ENCODE results near the gene BMP2K. TPM values are rescaled to one million over a fixed set of nuclear protein-coding genes. Genes with fewer than 3 reads are reported as not detected.

The BMP2K gene
- total RNA-seq, 2 experiments from 2014 or later = 10.3 to 12.4 TPM

- intact Hi-C loops (cut with micrococcal nuclease) = no loop called here
- ChIA-PET POLR2A (no interaction called here), CTCF (no interaction called here)
- Mint-ChIP-seq H3K36me3 (ENCODE audit: low read depth) (no peaks in the 10 kb centered on the region), H3K9me3 (no peaks in the 10 kb centered on the region), H3K27me3 (peaks cover 3% of the 10 kb centered on the region), H3K27ac (no peak overlapping the region), H3K4me3 (no peak overlapping the region), H3K4me1 (ENCODE audit: low read depth) (peaks cover 12% of the 10 kb centered on the region)
- ATAC-seq = no peak
- no peak for DNase-seq
- TF ChIP-seq CTCF (IDR thresholded peaks at IDR 0.05) = no peak
Measured at GRCh38 chr4:78763251-78763650, 12.9 kb upstream of the BMP2K start.

DNA sequence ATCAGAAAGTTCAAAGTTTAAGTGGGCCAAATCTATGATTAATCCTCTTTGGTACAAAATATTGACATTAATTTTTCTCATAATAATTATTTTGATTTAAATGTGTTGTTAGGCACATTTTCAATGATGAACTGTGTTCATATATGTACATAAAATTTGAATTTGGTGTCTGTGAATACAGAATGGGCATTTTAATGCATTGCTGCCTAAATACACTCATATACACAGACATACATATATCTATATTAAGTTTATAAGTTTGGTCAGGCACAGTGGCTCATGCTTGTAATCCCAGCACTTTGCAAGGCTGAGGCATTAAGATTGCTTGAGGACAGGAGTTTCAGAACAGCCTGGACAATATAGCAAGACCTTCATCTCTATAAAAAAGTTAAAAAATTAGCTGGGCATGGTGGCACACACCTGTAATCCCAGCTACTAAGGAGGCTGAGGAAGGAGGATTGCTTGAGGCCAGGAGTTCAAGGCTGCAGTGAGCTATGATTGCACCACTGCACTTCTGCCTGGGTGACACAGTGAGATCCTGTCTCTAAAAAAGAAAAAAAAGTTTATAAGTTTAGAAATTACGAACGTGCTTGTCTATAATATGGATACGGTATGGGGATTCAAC lies 12.3 kb upstream of the BMP2K start:
- Mint-ChIP-seq H3K27ac (no peak overlapping the region), H3K9me3 (no peaks in the 10 kb centered on the region), H3K4me3 (no peak overlapping the region), H3K4me1 (ENCODE audit: low read depth) (peaks cover 16% of the 10 kb centered on the region), H3K27me3 (peaks cover 3% of the 10 kb centered on the region), H3K36me3 (ENCODE audit: low read depth) (no peaks in the 10 kb centered on the region)
- CTCF ChIA-PET = no interaction called here
- DNase-seq (no peak), ATAC-seq (no peak)
- intact Hi-C loops (cut with micrococcal nuclease) = no loop called here
- TF ChIP-seq CTCF (IDR thresholded peaks at IDR 0.05) = no peak
- POLR2A ChIA-PET = no interaction called here

GRCh38 chr4:78764498-78764961 lies 11.6 kb upstream of the BMP2K start:
- Mint-ChIP-seq H3K27me3 (peaks cover 3% of the 10 kb centered on the region), H3K9me3 (no peaks in the 10 kb centered on the region), H3K27ac (no peak overlapping the region), H3K4me1 (ENCODE audit: low read depth) (peaks cover 19% of the 10 kb centered on the region), H3K36me3 (ENCODE audit: low read depth) (no peaks in the 10 kb centered on the region), H3K4me3 (no peak overlapping the region)
- CTCF ChIA-PET = no interaction called here
- intact Hi-C loops (cut with micrococcal nuclease) = no loop called here
- TF ChIP-seq CTCF (IDR thresholded peaks at IDR 0.05) = no peak
- ATAC-seq (no peak), DNase-seq (no peak)
- POLR2A ChIA-PET = no interaction called here

GRCh38 chr4:78765432-78766006 lies 10.6 kb upstream of the BMP2K start:
- Mint-ChIP-seq H3K27me3 (peaks cover 3% of the 10 kb centered on the region), H3K9me3 (no peaks in the 10 kb centered on the region), H3K27ac (no peak overlapping the region), H3K4me1 (ENCODE audit: low read depth) (peaks cover 23% of the 10 kb centered on the region), H3K36me3 (ENCODE audit: low read depth) (no peaks in the 10 kb centered on the region), H3K4me3 (no peak overlapping the region)
- ATAC-seq (no peak), DNase-seq (no peak)
- intact Hi-C loops (cut with micrococcal nuclease) = no loop called here
- TF ChIP-seq CTCF (IDR thresholded peaks at IDR 0.05) = no peak
- ChIA-PET POLR2A (no interaction called here), CTCF (interaction anchor here (1.1 kb wide), 1 partner anchor 9 kb away, joined by 3 read pairs; no protein-coding TSS in a partner anchor)

DNA sequence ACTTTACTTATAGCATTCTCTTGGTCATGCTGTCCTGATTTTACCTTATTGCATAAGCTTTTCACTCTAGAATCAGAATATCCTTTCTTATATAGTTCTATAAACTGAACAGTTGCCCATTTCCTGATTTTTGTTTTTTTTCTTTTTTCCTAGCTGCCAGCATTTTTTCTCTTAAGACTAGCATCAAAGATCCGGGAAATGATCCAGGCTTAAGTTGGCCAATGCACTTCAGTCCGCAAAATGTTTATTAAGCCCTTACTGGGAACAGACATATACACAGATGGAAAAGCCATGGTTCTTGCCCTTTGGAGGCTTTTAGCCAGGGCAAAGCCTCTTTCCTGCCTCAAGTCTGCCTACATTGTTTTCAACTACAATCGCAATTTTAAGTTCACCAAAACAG lies 10.1 kb upstream of the BMP2K start:
- Mint-ChIP-seq H3K27me3 (peaks cover 3% of the 10 kb centered on the region), H3K9me3 (no peaks in the 10 kb centered on the region), H3K36me3 (ENCODE audit: low read depth) (no peaks in the 10 kb centered on the region), H3K4me3 (no peak overlapping the region), H3K27ac (no peak overlapping the region), H3K4me1 (ENCODE audit: low read depth) (peaks cover 25% of the 10 kb centered on the region)
- intact Hi-C loops (cut with micrococcal nuclease) = no loop called here
- TF ChIP-seq CTCF (IDR thresholded peaks at IDR 0.05) = no peak
- POLR2A ChIA-PET = no interaction called here
- DNase-seq = no peak
- CTCF ChIA-PET = interaction anchor here (1.1 kb wide), 1 partner anchor 9 kb away, joined by 3 read pairs; no protein-coding TSS in a partner anchor
- ATAC-seq = no peak

Measured in activated CD8-positive, alpha-beta T cell treated with anti-CD3 and anti-CD28 coated beads for 36 hours (primary cell).